ENCODE results near the gene PTPRN2.

- no peak for TF ChIP-seq POLR2A (IDR thresholded peaks at IDR 0.05)
- TF ChIP-seq POLR2AphosphoS5 (IDR thresholded peaks at IDR 0.05), result no peak
- TF ChIP-seq, protein P1, sequence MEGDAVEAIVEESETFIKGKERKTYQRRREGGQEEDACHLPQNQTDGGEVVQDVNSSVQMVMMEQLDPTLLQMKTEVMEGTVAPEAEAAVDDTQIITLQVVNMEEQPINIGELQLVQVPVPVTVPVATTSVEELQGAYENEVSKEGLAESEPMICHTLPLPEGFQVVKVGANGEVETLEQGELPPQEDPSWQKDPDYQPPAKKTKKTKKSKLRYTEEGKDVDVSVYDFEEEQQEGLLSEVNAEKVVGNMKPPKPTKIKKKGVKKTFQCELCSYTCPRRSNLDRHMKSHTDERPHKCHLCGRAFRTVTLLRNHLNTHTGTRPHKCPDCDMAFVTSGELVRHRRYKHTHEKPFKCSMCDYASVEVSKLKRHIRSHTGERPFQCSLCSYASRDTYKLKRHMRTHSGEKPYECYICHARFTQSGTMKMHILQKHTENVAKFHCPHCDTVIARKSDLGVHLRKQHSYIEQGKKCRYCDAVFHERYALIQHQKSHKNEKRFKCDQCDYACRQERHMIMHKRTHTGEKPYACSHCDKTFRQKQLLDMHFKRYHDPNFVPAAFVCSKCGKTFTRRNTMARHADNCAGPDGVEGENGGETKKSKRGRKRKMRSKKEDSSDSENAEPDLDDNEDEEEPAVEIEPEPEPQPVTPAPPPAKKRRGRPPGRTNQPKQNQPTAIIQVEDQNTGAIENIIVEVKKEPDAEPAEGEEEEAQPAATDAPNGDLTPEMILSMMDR (IDR thresholded peaks at IDR 0.05), result no peak
These were observed 111.2 kb downstream of the PTPRN2 start for GRCh38 chr7:158476331-158476932.
